DMS153 treated with DMSO at 0.1 percent for 48 hours (cell line): ENCODE results near the gene MUL1.

Source experiments
- DNase-seq: peaks from one replicate; lab custom pipeline; 2025; ENCODE audit not compliant: unreplicated experiment; lab: John Stamatoyannopoulos, UW

The MUL1 gene

GRCh38 chr1:20472860-20473711, 34.9 kb downstream of the MUL1 start:
- no peak for DNase-seq

- no peak for DNase-seq
These were observed 35.8 kb downstream of the MUL1 start for GRCh38 chr1:20472121-20472520.

GRCh38 chr1:20470194-20470593, 37.8 kb downstream of the MUL1 start:
- DNase-seq: peak; percentile 89

GRCh38 chr1:20469406-20470076, 38.4 kb downstream of the MUL1 start:
- no peak for DNase-seq

- no peak for DNase-seq
These were observed 41.7 kb downstream of the MUL1 start for GRCh38 chr1:20466273-20466672.

- no peak for DNase-seq
These were observed 42.8 kb downstream of the MUL1 start for GRCh38 chr1:20465187-20465586.

GRCh38 chr1:20463502-20463901, 44.4 kb downstream of the MUL1 start:
- DNase-seq: no peak

GRCh38 chr1:20462397-20462796, 45.6 kb downstream of the MUL1 start:
- no peak for DNase-seq

- no peak for DNase-seq
These were observed 49.2 kb downstream of the MUL1 start for GRCh38 chr1:20458717-20459116.

- DNase-seq: no peak
These were observed 53.9 kb downstream of the MUL1 start for GRCh38 chr1:20454004-20454403.

- no peak for DNase-seq
These were observed 58.1 kb downstream of the MUL1 start for GRCh38 chr1:20449735-20450311.
